Upper lobe of left lung (tissue), 4 donors: ENCODE results near the gene CNPPD1.

Experiments
- POLR2A ChIP-seq, 4 donors: fragments of 450-650 bp; IDR thresholded peaks; one replicate each; pipeline ENCODE4 v1.5.1; 2016 to 2017; ENCODE audit warnings: antibody characterized with exemption in 4 of 4, mild to moderate bottlenecking in 2 of 4
- TF ChIP-seq, protein P1 (sequence below), 6 experiments: fragments of 450-650 bp in 4 of 6; fragments of 200-600 bp in 2 of 6; sonication (generic) in 2 of 6; IDR thresholded peaks; one replicate each; pipeline ENCODE4 v1.5.1; 2016 to 2019; ENCODE audit warnings: antibody characterized with exemption in 6 of 6

DNA sequence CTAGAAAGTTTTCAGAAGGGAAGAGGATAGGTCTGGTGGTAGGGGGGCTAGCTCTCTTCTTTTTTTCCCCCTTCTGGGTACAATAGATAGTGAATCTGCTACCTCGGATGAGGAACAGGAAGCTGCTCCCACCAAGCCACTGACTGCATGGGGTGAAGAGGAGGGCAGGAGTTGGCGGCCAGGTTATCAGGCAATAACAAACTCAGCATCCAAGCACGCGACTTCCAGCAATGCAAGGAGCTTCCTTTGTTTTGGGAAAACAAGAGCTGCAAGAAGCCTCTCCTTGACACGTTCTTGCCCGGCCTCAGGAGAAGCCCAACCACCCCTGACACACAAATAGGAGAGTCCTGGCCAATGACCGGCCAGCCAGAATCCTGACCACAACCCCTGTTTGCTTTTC is 48.3 kb downstream of the CNPPD1 start:
- TF ChIP-seq, protein P1, sequence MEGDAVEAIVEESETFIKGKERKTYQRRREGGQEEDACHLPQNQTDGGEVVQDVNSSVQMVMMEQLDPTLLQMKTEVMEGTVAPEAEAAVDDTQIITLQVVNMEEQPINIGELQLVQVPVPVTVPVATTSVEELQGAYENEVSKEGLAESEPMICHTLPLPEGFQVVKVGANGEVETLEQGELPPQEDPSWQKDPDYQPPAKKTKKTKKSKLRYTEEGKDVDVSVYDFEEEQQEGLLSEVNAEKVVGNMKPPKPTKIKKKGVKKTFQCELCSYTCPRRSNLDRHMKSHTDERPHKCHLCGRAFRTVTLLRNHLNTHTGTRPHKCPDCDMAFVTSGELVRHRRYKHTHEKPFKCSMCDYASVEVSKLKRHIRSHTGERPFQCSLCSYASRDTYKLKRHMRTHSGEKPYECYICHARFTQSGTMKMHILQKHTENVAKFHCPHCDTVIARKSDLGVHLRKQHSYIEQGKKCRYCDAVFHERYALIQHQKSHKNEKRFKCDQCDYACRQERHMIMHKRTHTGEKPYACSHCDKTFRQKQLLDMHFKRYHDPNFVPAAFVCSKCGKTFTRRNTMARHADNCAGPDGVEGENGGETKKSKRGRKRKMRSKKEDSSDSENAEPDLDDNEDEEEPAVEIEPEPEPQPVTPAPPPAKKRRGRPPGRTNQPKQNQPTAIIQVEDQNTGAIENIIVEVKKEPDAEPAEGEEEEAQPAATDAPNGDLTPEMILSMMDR (IDR thresholded peaks at IDR 0.05) = no peak
- TF ChIP-seq POLR2A (IDR thresholded peaks at IDR 0.05) = no peak
